Naive thymus-derived CD8-positive, alpha-beta T cell (primary cell): ENCODE results near the gene ENOX1. TPM values are rescaled to one million over a fixed set of nuclear protein-coding genes. Genes with fewer than 3 reads are reported as not detected.

Experiments
- ATAC-seq, 2 donors: fragments of 150-1000 bp; cut with Tn5 transposase in 1 of 2; sonication (Bioruptor Pico), chemical (Tn5 transposase) in 1 of 2; 1 replicate in 1 of 2; 2 replicates in 1 of 2; pipeline ENCODE4 v1.10.0; 2021; ENCODE audit warnings: mild to moderate bottlenecking in 2 of 2, moderate library complexity in 2 of 2
- POLR2A ChIA-PET: fragments of 350-600 bp; sonication (Branson Sonifier 250); formaldehyde crosslinking; loops from one replicate; lab custom pipeline; 2021; ENCODE audit warnings: antibody characterized with exemption; lab: Charles Lee
- DNase-seq, 10 donors: peaks; one replicate each; pipeline versions ENCODE4 v3.0.0 to v3.0.0-alpha.2; 2020 to 2022
- H3K27ac Mint-ChIP-seq, 10 donors: one replicate each; pipeline ENCODE4 v1.8.0; 2020 to 2022; ENCODE audit warnings: mild to moderate bottlenecking in 10 of 10, mixed read lengths in 10 of 10, moderate library complexity in 4 of 10, inconsistent platforms in 1 of 10
- H3K27me3 Mint-ChIP-seq, 5 donors: one replicate each; pipeline ENCODE4 v1.8.0; 2021 to 2022; ENCODE audit warnings: mixed read lengths in 5 of 5
- H3K36me3 Mint-ChIP-seq, 3 donors: one replicate each; pipeline ENCODE4 v1.8.0; 2020 to 2022; ENCODE audit warnings: mixed read lengths in 3 of 3, mild to moderate bottlenecking in 2 of 3, inconsistent platforms in 1 of 3
- H3K4me1 Mint-ChIP-seq, 4 donors: one replicate each; pipeline ENCODE4 v1.8.0; 2021 to 2022; ENCODE audit warnings: mixed read lengths in 4 of 4
- H3K4me3 Mint-ChIP-seq, 10 donors: one replicate each; pipeline ENCODE4 v1.8.0; 2020 to 2022; ENCODE audit warnings: mild to moderate bottlenecking in 10 of 10, mixed read lengths in 10 of 10, moderate library complexity in 6 of 10, inconsistent platforms in 1 of 10
- H3K9me3 Mint-ChIP-seq, 9 donors: one replicate each; pipeline ENCODE4 v1.8.0; 2020 to 2022; ENCODE audit warnings: mixed read lengths in 9 of 9, mild to moderate bottlenecking in 3 of 9, inconsistent platforms in 1 of 9, moderate library complexity in 1 of 9
- polyA plus RNA-seq, 3 donors: library from polyadenylated mRNA; unstranded; fragments of 300-500 nt; fragmentation: Illumina TruSeq; gene quantifications; one replicate each; pipeline ENCODE4 v1.2.3, GENCODE V29; 2021
- total RNA-seq, 8 experiments: library from RNA in 2 of 8; stranded (reverse) in 2 of 8; gene quantifications; one replicate each; pipeline ENCODE4 v1.2.3 and lab custom pipeline; 2021 to 2026

The ENOX1 gene
- total and polyA plus RNA-seq, 5 experiments from 2014 or later = not detected

GRCh38 chr13:43346427-43346826 is 440.3 kb downstream of the ENOX1 start:
- DNase-seq (no peak), ATAC-seq (no peak)
- no peaks in the 10 kb centered on the region for H3K9me3 Mint-ChIP-seq

GRCh38 chr13:43343645-43344044 is 443.1 kb downstream of the ENOX1 start:
- Mint-ChIP-seq H3K4me3 (no peak overlapping the region), H3K9me3 (no peaks in the 10 kb centered on the region), H3K36me3 (no peaks in the 10 kb centered on the region), H3K27me3 (peaks cover 5 to 19% (median 9%) of the 10 kb centered on the region in 5 donors), H3K4me1 (no peaks in the 10 kb centered on the region), H3K27ac (no peak overlapping the region)
- POLR2A ChIA-PET = no interaction called here
- DNase-seq (no peak), ATAC-seq (no peak)

More at GRCh38 chr13:43346427-43346826, 440.3 kb downstream of the ENOX1 start:
- POLR2A ChIA-PET = no interaction called here
- no peak overlapping the region for H3K27ac Mint-ChIP-seq
- no peak overlapping the region for H3K4me3 Mint-ChIP-seq
- H3K27me3 Mint-ChIP-seq = peaks cover 0 to 14% (median 5%) of the 10 kb centered on the region in 5 donors
- H3K36me3 Mint-ChIP-seq = no peaks in the 10 kb centered on the region
- H3K4me1 Mint-ChIP-seq = no peaks in the 10 kb centered on the region

- POLR2A ChIA-PET = no interaction called here
- H3K4me1 Mint-ChIP-seq = no peaks in the 10 kb centered on the region
- DNase-seq (no peak), ATAC-seq (no peak)
- H3K27me3 Mint-ChIP-seq = peaks cover 0 to 29% (median 9%) of the 10 kb centered on the region in 5 donors
- no peak overlapping the region for H3K4me3 Mint-ChIP-seq
- H3K9me3 Mint-ChIP-seq = no peaks in the 10 kb centered on the region
- no peak overlapping the region for H3K27ac Mint-ChIP-seq
- no peaks in the 10 kb centered on the region for H3K36me3 Mint-ChIP-seq
Measured at GRCh38 chr13:43339805-43340550, 446.8 kb downstream of the ENOX1 start.

GRCh38 chr13:43339145-43339804 is 447.5 kb downstream of the ENOX1 start:
- Mint-ChIP-seq H3K27ac (no peak overlapping the region), H3K4me3 (no peak overlapping the region), H3K9me3 (no peaks in the 10 kb centered on the region), H3K4me1 (no peaks in the 10 kb centered on the region), H3K36me3 (no peaks in the 10 kb centered on the region), H3K27me3 (peaks cover 0 to 25% (median 9%) of the 10 kb centered on the region in 5 donors)
- no peak for ATAC-seq
- POLR2A ChIA-PET = no interaction called here
- DNase-seq = no peak

GRCh38 chr13:43335764-43336163 is 451.0 kb downstream of the ENOX1 start:
- POLR2A ChIA-PET = no interaction called here
- ATAC-seq (no peak), DNase-seq (no peak)
- no peak overlapping the region for H3K27ac Mint-ChIP-seq
- H3K9me3 Mint-ChIP-seq = no peaks in the 10 kb centered on the region
- no peak overlapping the region for H3K4me3 Mint-ChIP-seq
- no peaks in the 10 kb centered on the region for H3K4me1 Mint-ChIP-seq
- H3K36me3 Mint-ChIP-seq = no peaks in the 10 kb centered on the region
- H3K27me3 Mint-ChIP-seq = peaks cover 0 to 21% (median 8%) of the 10 kb centered on the region in 5 donors

- H3K4me3 Mint-ChIP-seq = no peak overlapping the region
- no peaks in the 10 kb centered on the region for H3K9me3 Mint-ChIP-seq
- H3K27me3 Mint-ChIP-seq = peaks cover 0 to 11% (median 4%) of the 10 kb centered on the region in 5 donors
- no peak for DNase-seq
- ATAC-seq = no peak
- POLR2A ChIA-PET = no interaction called here
- H3K27ac Mint-ChIP-seq = no peak overlapping the region
- no peaks in the 10 kb centered on the region for H3K4me1 Mint-ChIP-seq
- H3K36me3 Mint-ChIP-seq = no peaks in the 10 kb centered on the region
Measured at GRCh38 chr13:43333176-43333575, 453.6 kb downstream of the ENOX1 start.

- no peaks in the 10 kb centered on the region for H3K9me3 Mint-ChIP-seq
- no peak overlapping the region for H3K4me3 Mint-ChIP-seq
- H3K27ac Mint-ChIP-seq = no peak overlapping the region
- H3K27me3 Mint-ChIP-seq = peaks cover 0 to 4% (median 0%) of the 10 kb centered on the region in 5 donors
- no peaks in the 10 kb centered on the region for H3K36me3 Mint-ChIP-seq
- H3K4me1 Mint-ChIP-seq = no peaks in the 10 kb centered on the region
- POLR2A ChIA-PET = no interaction called here
- no peak for ATAC-seq
- DNase-seq = no peak
Measured at GRCh38 chr13:43331672-43332071, 455.1 kb downstream of the ENOX1 start.

GRCh38 chr13:43329702-43330101 is 457.1 kb downstream of the ENOX1 start:
- Mint-ChIP-seq H3K27ac (no peak overlapping the region), H3K9me3 (no peaks in the 10 kb centered on the region), H3K4me1 (no peaks in the 10 kb centered on the region), H3K4me3 (no peak overlapping the region), H3K27me3 (peaks cover 0 to 4% (median 0%) of the 10 kb centered on the region in 5 donors), H3K36me3 (no peaks in the 10 kb centered on the region)
- ATAC-seq = no peak
- DNase-seq = no peak
- POLR2A ChIA-PET = no interaction called here

- POLR2A ChIA-PET = no interaction called here
- H3K4me1 Mint-ChIP-seq = no peaks in the 10 kb centered on the region
- H3K4me3 Mint-ChIP-seq = no peak overlapping the region
- no peaks in the 10 kb centered on the region for H3K9me3 Mint-ChIP-seq
- DNase-seq = no peak
- no peak for ATAC-seq
- no peak overlapping the region for H3K27ac Mint-ChIP-seq
- no peaks in the 10 kb centered on the region for H3K36me3 Mint-ChIP-seq
- peaks cover 0 to 4% (median 0%) of the 10 kb centered on the region in 5 donors for H3K27me3 Mint-ChIP-seq
Measured at GRCh38 chr13:43328907-43329306, 457.9 kb downstream of the ENOX1 start.

- no peak for DNase-seq
- POLR2A ChIA-PET = no interaction called here
- H3K27me3 Mint-ChIP-seq = peaks cover 0 to 10% (median 2%) of the 10 kb centered on the region in 5 donors
- no peaks in the 10 kb centered on the region for H3K36me3 Mint-ChIP-seq
- no peaks in the 10 kb centered on the region for H3K4me1 Mint-ChIP-seq
- H3K27ac Mint-ChIP-seq = no peak overlapping the region
- no peak for ATAC-seq
- no peaks in the 10 kb centered on the region for H3K9me3 Mint-ChIP-seq
- H3K4me3 Mint-ChIP-seq = no peak overlapping the region
Measured at GRCh38 chr13:43326100-43326499, 460.7 kb downstream of the ENOX1 start.

- H3K9me3 Mint-ChIP-seq = no peaks in the 10 kb centered on the region
- no peaks in the 10 kb centered on the region for H3K4me1 Mint-ChIP-seq
- H3K4me3 Mint-ChIP-seq = no peak overlapping the region
- no peak overlapping the region for H3K27ac Mint-ChIP-seq
- DNase-seq (no peak), ATAC-seq (no peak)
- H3K27me3 Mint-ChIP-seq = peaks cover 0 to 10% (median 2%) of the 10 kb centered on the region in 5 donors
- POLR2A ChIA-PET = no interaction called here
- H3K36me3 Mint-ChIP-seq = no peaks in the 10 kb centered on the region
Measured at GRCh38 chr13:43325636-43326035, 461.1 kb downstream of the ENOX1 start.

GRCh38 chr13:43324129-43324528 is 462.6 kb downstream of the ENOX1 start:
- peaks cover 0 to 11% (median 2%) of the 10 kb centered on the region in 5 donors for H3K27me3 Mint-ChIP-seq
- H3K4me3 Mint-ChIP-seq = no peak overlapping the region
- H3K9me3 Mint-ChIP-seq = no peaks in the 10 kb centered on the region
- no peak overlapping the region for H3K27ac Mint-ChIP-seq
- no peak for ATAC-seq
- no peaks in the 10 kb centered on the region for H3K36me3 Mint-ChIP-seq
- POLR2A ChIA-PET = no interaction called here
- DNase-seq = no peak
- H3K4me1 Mint-ChIP-seq = no peaks in the 10 kb centered on the region

- H3K4me1 Mint-ChIP-seq = no peaks in the 10 kb centered on the region
- H3K27me3 Mint-ChIP-seq = peaks cover 0 to 19% (median 4%) of the 10 kb centered on the region in 5 donors
- peaks cover 0 to 2% (median 0%) of the 10 kb centered on the region in 9 donors for H3K9me3 Mint-ChIP-seq
- no peak overlapping the region for H3K4me3 Mint-ChIP-seq
- H3K27ac Mint-ChIP-seq = no peak overlapping the region
- DNase-seq = no peak
- POLR2A ChIA-PET = no interaction called here
- no peaks in the 10 kb centered on the region for H3K36me3 Mint-ChIP-seq
- no peak for ATAC-seq
Measured at GRCh38 chr13:43319617-43320444, 466.9 kb downstream of the ENOX1 start.
